HepG2 (cell line): ENCODE results near the gene NOL4L. TPM values are rescaled to one million over a fixed set of nuclear protein-coding genes. Genes with fewer than 3 reads are reported as not detected.

ENCODE experiments used
- ARNTL ChIP-seq: sonication (generic); formaldehyde crosslinking; IDR thresholded peaks from 2 replicates; pipeline ENCODE4 v1.4.0; 2020; ENCODE audit warnings: mild to moderate bottlenecking, missing genetic modification reagents
- CHD2 ChIP-seq: IDR thresholded peaks from 2 replicates; pipeline ENCODE4 v1.6.1; 2011; ENCODE audit warnings: low read depth, low read length, improper control_type of control experiment
- ESRRA ChIP-seq: sonication (generic); formaldehyde crosslinking; IDR thresholded peaks from 2 replicates; pipeline ENCODE4 v1.5.1; 2020; ENCODE audit warnings: mild to moderate bottlenecking, low read depth, missing genetic modification reagents
- KLF6 ChIP-seq: IDR thresholded peaks from 2 replicates; pipeline ENCODE4 v1.8.0; 2016; ENCODE audit warnings: missing biosample characterization, missing genetic modification reagents
- MAF1 ChIP-seq: sonication (generic); formaldehyde crosslinking; IDR thresholded peaks from 2 replicates; pipeline ENCODE4 v1.5.0; 2020; ENCODE audit warnings: missing genetic modification reagents, borderline replicate concordance
- NR2F6 ChIP-seq, 2 experiments: IDR thresholded peaks; 2 replicates each; pipeline ENCODE4 v1.6.1; 2016; ENCODE audit warnings: antibody characterized with exemption in 1 of 2, mild to moderate bottlenecking in 1 of 2
- SALL2 ChIP-seq: sonication (generic); formaldehyde crosslinking; IDR thresholded peaks from 2 replicates; pipeline ENCODE4 v1.8.1; 2023; ENCODE audit warnings: mild to moderate bottlenecking, missing genetic modification reagents, inconsistent platforms
- SATB2 ChIP-seq: sonication (generic); formaldehyde crosslinking; IDR thresholded peaks from 2 replicates; pipeline ENCODE4 v1.5.0; 2020; ENCODE audit warnings: missing genetic modification reagents
- SIX1 ChIP-seq: sonication (generic); formaldehyde crosslinking; IDR thresholded peaks from 2 replicates; pipeline ENCODE4 v1.4.0; 2020; ENCODE audit warnings: missing genetic modification reagents, borderline replicate concordance
- SRSF1 ChIP-seq: fragments of 200-400 bp; formaldehyde crosslinking; optimal IDR thresholded peaks from 2 replicates; pipeline ENCODE3; 2017; ENCODE audit warnings: mild to moderate bottlenecking, low read depth, low read length, moderate library complexity
- TBX3 ChIP-seq: fragments of 450-650 bp; IDR thresholded peaks from 2 replicates; pipeline ENCODE4 v1.6.1; 2017; ENCODE audit warnings: antibody characterized with exemption, mild to moderate bottlenecking, inconsistent platforms, borderline replicate concordance
- THAP11 ChIP-seq: IDR thresholded peaks from 2 replicates; pipeline ENCODE4 v1.6.1; 2016; ENCODE audit warnings: missing biosample characterization, missing genetic modification reagents
- ZBTB1 ChIP-seq: sonication (generic); formaldehyde crosslinking; IDR thresholded peaks from 2 replicates; pipeline ENCODE4 v1.4.0; 2020; ENCODE audit warnings: missing genetic modification reagents, borderline replicate concordance
- ZBTB21 ChIP-seq: sonication (generic); formaldehyde crosslinking; IDR thresholded peaks from 2 replicates; pipeline ENCODE4 v1.4.0; 2020; ENCODE audit warnings: missing genetic modification reagents
- ZEB1 ChIP-seq: IDR thresholded peaks from 2 replicates; pipeline ENCODE4 v1.6.1; 2012; ENCODE audit warnings: mild to moderate bottlenecking, low read depth, inconsistent platforms; ENCODE audit not compliant: insufficient replicate concordance
- ZMAT3 ChIP-seq: sonication (generic); formaldehyde crosslinking; conservative IDR thresholded peaks from 2 replicates; pipeline ENCODE4 v1.7.0; 2021; ENCODE audit warnings: missing genetic modification reagents
- ZNF333 ChIP-seq: sonication (generic); formaldehyde crosslinking; IDR thresholded peaks from 2 replicates; pipeline ENCODE4 v1.4.0; 2020; ENCODE audit warnings: mild to moderate bottlenecking, missing genetic modification reagents, borderline replicate concordance
- ZNF468 ChIP-seq: sonication (generic); formaldehyde crosslinking; IDR thresholded peaks from 2 replicates; pipeline ENCODE4 v1.8.0; 2022; ENCODE audit warnings: mild to moderate bottlenecking, moderate library complexity, missing genetic modification reagents
- ZNF567 ChIP-seq: sonication (generic); formaldehyde crosslinking; IDR thresholded peaks from 2 replicates; pipeline ENCODE4 v1.8.1; 2023; ENCODE audit warnings: mild to moderate bottlenecking, missing genetic modification reagents, borderline replicate concordance
- ZNF616 ChIP-seq: sonication (generic); formaldehyde crosslinking; IDR thresholded peaks from 2 replicates; pipeline ENCODE4 v1.5.0; 2020; ENCODE audit warnings: low read depth, mild to moderate bottlenecking, missing genetic modification reagents
- polyA plus RNA-seq, 8 experiments: library from polyadenylated mRNA; depleted of rRNA in 3 of 8; stranded (reverse) in 7 of 8; unstranded in 1 of 8; fragments of >200 nt; fragmentation: Illumina TruSeq in 4 of 8; extraction: Trizol in 4 of 8; gene quantifications; 2 replicates each; pipeline versions ENCODE4 v1.2.1 to v1.2.3, GENCODE V29; 2011 to 2016; ENCODE audit warnings: low read depth in 4 of 8, missing spikeins in 1 of 8, mixed read lengths in 1 of 8; ENCODE audit not compliant: insufficient read depth in 1 of 8
- total RNA-seq, 5 experiments: library from RNA; depleted of rRNA; stranded (reverse); fragments of >200 nt; fragmentation: Illumina TruSeq; extraction: Trizol; gene quantifications; 2 replicates each; pipeline ENCODE4 v1.2.3, GENCODE V29; 2016; ENCODE audit warnings: low read depth in 1 of 5
- TF ChIP-seq, protein P1 (sequence below): sonication (generic); formaldehyde crosslinking; IDR thresholded peaks from 2 replicates; pipeline ENCODE4 v1.5.1; 2020; ENCODE audit warnings: missing genetic modification reagents, mild to moderate bottlenecking, borderline replicate concordance
- TF ChIP-seq, protein P2 (sequence below): IDR thresholded peaks from 2 replicates; pipeline ENCODE4 v1.6.1; 2018; ENCODE audit warnings: missing genetic modification reagents
- TF ChIP-seq, protein P3 (sequence below): sonication (generic); formaldehyde crosslinking; conservative IDR thresholded peaks from 2 replicates; pipeline ENCODE4 v1.8.1; 2023; ENCODE audit warnings: missing genetic modification reagents
- TF ChIP-seq, protein P4 (sequence below): sonication (generic); formaldehyde crosslinking; IDR thresholded peaks from 2 replicates; pipeline ENCODE4 v1.5.0; 2020; ENCODE audit warnings: missing genetic modification reagents
- TF ChIP-seq, protein P5 (sequence below): sonication (generic); formaldehyde crosslinking; IDR thresholded peaks from 2 replicates; pipeline ENCODE4 v1.5.1; 2020; ENCODE audit warnings: mild to moderate bottlenecking, moderate library complexity, missing genetic modification reagents

Gene NOL4L
- total and polyA plus RNA-seq, 2 of the 13 experiments (the other 11 are each of a cell fraction or from before 2014, with no cell fraction given): 16.6 to 35.4 TPM

DNA sequence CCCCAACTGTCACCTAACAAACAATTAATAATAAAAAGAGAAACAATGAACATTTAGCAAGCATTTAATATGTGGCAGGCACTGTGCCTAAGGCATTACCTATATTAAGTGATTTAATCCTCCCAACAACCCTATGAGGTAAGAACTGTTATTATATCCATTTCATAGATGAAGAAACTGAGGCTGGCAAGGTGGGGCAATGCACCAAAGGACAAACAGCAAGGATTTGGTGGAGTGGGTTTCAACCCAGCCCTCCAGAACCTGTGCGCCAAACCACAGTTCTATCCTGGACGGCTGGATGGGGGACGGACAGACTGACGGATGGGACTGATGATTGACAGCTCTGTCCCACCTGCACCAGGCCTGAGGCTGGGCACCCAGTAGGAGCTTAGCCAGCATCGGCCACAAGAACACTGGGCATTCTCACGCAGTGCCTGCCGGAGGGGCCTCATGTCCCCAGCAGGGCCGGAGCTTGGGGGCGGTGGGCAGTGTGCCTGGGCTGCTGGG, 24.6 kb downstream of the NOL4L start (continued):
- no peak for TF ChIP-seq KLF6 (CRISPR knock-in tag)
- no peak for TF ChIP-seq ZNF468 (CRISPR knock-in tag)
- 0 out of 2 replicates have a peak, but pooled peaks have one; percentile 1 for TF ChIP-seq ZMAT3 (CRISPR knock-in tag)
- TF ChIP-seq, protein P1, sequence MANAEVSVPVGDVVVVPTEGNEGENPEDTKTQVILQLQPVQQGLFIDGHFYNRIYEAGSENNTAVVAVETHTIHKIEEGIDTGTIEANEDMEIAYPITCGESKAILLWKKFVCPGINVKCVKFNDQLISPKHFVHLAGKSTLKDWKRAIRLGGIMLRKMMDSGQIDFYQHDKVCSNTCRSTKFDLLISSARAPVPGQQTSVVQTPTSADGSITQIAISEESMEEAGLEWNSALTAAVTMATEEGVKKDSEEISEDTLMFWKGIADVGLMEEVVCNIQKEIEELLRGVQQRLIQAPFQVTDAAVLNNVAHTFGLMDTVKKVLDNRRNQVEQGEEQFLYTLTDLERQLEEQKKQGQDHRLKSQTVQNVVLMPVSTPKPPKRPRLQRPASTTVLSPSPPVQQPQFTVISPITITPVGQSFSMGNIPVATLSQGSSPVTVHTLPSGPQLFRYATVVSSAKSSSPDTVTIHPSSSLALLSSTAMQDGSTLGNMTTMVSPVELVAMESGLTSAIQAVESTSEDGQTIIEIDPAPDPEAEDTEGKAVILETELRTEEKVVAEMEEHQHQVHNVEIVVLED (CRISPR knock-in tag): no peak
- no peak for TF ChIP-seq SALL2 (CRISPR knock-in tag)
- TF ChIP-seq ZNF616: peak; percentile 11; the same call in 1 of the 2 replicates
- no peak; the same call in 1 of the 2 replicates for TF ChIP-seq ZNF333 (CRISPR knock-in tag)
- TF ChIP-seq, protein P2, sequence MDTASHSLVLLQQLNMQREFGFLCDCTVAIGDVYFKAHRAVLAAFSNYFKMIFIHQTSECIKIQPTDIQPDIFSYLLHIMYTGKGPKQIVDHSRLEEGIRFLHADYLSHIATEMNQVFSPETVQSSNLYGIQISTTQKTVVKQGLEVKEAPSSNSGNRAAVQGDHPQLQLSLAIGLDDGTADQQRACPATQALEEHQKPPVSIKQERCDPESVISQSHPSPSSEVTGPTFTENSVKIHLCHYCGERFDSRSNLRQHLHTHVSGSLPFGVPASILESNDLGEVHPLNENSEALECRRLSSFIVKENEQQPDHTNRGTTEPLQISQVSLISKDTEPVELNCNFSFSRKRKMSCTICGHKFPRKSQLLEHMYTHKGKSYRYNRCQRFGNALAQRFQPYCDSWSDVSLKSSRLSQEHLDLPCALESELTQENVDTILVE (CRISPR knock-in tag): no peak
- TF ChIP-seq, protein P3, sequence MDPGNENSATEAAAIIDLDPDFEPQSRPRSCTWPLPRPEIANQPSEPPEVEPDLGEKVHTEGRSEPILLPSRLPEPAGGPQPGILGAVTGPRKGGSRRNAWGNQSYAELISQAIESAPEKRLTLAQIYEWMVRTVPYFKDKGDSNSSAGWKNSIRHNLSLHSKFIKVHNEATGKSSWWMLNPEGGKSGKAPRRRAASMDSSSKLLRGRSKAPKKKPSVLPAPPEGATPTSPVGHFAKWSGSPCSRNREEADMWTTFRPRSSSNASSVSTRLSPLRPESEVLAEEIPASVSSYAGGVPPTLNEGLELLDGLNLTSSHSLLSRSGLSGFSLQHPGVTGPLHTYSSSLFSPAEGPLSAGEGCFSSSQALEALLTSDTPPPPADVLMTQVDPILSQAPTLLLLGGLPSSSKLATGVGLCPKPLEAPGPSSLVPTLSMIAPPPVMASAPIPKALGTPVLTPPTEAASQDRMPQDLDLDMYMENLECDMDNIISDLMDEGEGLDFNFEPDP (CRISPR knock-in tag): no peak
- no peak for TF ChIP-seq MAF1
- TF ChIP-seq, protein P4, sequence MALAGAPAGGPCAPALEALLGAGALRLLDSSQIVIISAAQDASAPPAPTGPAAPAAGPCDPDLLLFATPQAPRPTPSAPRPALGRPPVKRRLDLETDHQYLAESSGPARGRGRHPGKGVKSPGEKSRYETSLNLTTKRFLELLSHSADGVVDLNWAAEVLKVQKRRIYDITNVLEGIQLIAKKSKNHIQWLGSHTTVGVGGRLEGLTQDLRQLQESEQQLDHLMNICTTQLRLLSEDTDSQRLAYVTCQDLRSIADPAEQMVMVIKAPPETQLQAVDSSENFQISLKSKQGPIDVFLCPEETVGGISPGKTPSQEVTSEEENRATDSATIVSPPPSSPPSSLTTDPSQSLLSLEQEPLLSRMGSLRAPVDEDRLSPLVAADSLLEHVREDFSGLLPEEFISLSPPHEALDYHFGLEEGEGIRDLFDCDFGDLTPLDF: no peak
- TF ChIP-seq, protein P5, sequence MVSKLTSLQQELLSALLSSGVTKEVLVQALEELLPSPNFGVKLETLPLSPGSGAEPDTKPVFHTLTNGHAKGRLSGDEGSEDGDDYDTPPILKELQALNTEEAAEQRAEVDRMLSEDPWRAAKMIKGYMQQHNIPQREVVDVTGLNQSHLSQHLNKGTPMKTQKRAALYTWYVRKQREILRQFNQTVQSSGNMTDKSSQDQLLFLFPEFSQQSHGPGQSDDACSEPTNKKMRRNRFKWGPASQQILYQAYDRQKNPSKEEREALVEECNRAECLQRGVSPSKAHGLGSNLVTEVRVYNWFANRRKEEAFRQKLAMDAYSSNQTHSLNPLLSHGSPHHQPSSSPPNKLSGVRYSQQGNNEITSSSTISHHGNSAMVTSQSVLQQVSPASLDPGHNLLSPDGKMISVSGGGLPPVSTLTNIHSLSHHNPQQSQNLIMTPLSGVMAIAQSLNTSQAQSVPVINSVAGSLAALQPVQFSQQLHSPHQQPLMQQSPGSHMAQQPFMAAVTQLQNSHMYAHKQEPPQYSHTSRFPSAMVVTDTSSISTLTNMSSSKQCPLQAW (CRISPR knock-in tag): peak; percentile 40; the same call in 1 of the 2 replicates
- no peak for TF ChIP-seq CHD2
- no peak for TF ChIP-seq ZBTB1 (CRISPR knock-in tag)
- TF ChIP-seq SATB2 (CRISPR knock-in tag): no peak
- TF ChIP-seq NR2F6 (IDR thresholded peaks at IDR 0.05): no peak
- peak; percentile 15; the same call in 1 of the 2 replicates for TF ChIP-seq NR2F6 (CRISPR knock-in tag; IDR thresholded peaks at IDR 0.05)
- no peak for TF ChIP-seq ZEB1
- no peak for TF ChIP-seq ZBTB21 (CRISPR knock-in tag)
- TF ChIP-seq ZNF567 (CRISPR knock-in tag): no peak
- no peak for TF ChIP-seq SIX1 (CRISPR knock-in tag)
- no peak for TF ChIP-seq ARNTL
- no peak for TF ChIP-seq THAP11 (CRISPR knock-in tag)
- TF ChIP-seq ESRRA: peak; percentile 15; the same call in 1 of the 2 replicates
- TF ChIP-seq TBX3: no peak
- no peak for TF ChIP-seq SRSF1
